ENCODE data around the gene PCDHA1. TPM values are rescaled to one million over a fixed set of nuclear protein-coding genes. Genes with fewer than 3 reads are reported as not detected.

Gene PCDHA1
- total and polyA plus RNA-seq, 7 experiments from 2014 or later, result not detected

- intact Hi-C loops (cut with micrococcal nuclease), result no loop called here
- H3K4me3 Mint-ChIP-seq, result no peak overlapping the region
- POLR2A ChIA-PET, result no interaction called here
- no peaks in the 10 kb centered on the region for H3K4me1 Mint-ChIP-seq
- peaks cover 9 to 86% (median 45%) of the 10 kb centered on the region in 11 donors for H3K9me3 Mint-ChIP-seq
- H3K27me3 Mint-ChIP-seq, result peaks cover 0 to 74% (median 71%) of the 10 kb centered on the region in 5 donors
- H3K4me1 ChIP-seq (ENCODE audit: control insufficient read depth in 2 of 2, insufficient read depth in 2 of 2, low read length in 2 of 2), result no peaks in the 10 kb centered on the region
- H3K27ac Mint-ChIP-seq, result no peak overlapping the region
- H3K27me3 ChIP-seq (ENCODE audit: control insufficient read depth in 2 of 2, insufficient read depth in 2 of 2, low read length in 2 of 2), result no peaks in the 10 kb centered on the region
- ATAC-seq, result no peak
- DNase-seq, result no peak
- H3K9me3 ChIP-seq (ENCODE audit: control insufficient read depth in 2 of 3, low read length in 3 of 3), result peaks cover 0 to 21% (median 0%) of the 10 kb centered on the region in 3 experiments
- CTCF ChIA-PET, result no interaction called here
- peaks cover 0 to 34% (median 4%) of the 10 kb centered on the region in 5 donors for H3K36me3 Mint-ChIP-seq
- H3K36me3 ChIP-seq (ENCODE audit: control insufficient read depth in 2 of 3, insufficient read depth in 3 of 3, low read length in 3 of 3), result no peaks in the 10 kb centered on the region
- no peak overlapping the region for H3K4me3 ChIP-seq (ENCODE audit: low read length)
- H3K27ac ChIP-seq (ENCODE audit: low read depth, low read length), result no peak overlapping the region
These were observed 91.3 kb downstream of the PCDHA1 start for GRCh38 chr5:140877262-140877581.

- Mint-ChIP-seq H3K27me3 (peaks cover 0 to 56% (median 50%) of the 10 kb centered on the region in 5 donors), H3K9me3 (peaks cover 11 to 81% (median 35%) of the 10 kb centered on the region in 11 donors), H3K36me3 (peaks cover 0 to 40% (median 4%) of the 10 kb centered on the region in 5 donors), H3K27ac (peak within 1 kb of the TSS in 1 of 9 donors; percentile 46), H3K4me3 (no peak within 1 kb of the TSS), H3K4me1 (no peaks in the 10 kb centered on the region)
- Histone ChIP-seq H3K36me3 (ENCODE audit: control insufficient read depth in 2 of 3, insufficient read depth in 3 of 3, low read length in 3 of 3) (no peaks in the 10 kb centered on the region), H3K9me3 (ENCODE audit: control insufficient read depth in 2 of 3, low read length in 3 of 3) (peaks cover 0 to 21% (median 0%) of the 10 kb centered on the region in 3 experiments), H3K27me3 (ENCODE audit: control insufficient read depth in 2 of 2, insufficient read depth in 2 of 2, low read length in 2 of 2) (no peaks in the 10 kb centered on the region), H3K4me1 (ENCODE audit: control insufficient read depth in 2 of 2, insufficient read depth in 2 of 2, low read length in 2 of 2) (no peaks in the 10 kb centered on the region), H3K27ac (ENCODE audit: low read depth, low read length) (no peak within 1 kb of the TSS), H3K4me3 (ENCODE audit: low read length) (no peak within 1 kb of the TSS)
- POLR2A ChIA-PET, result no interaction called here
- no peak for ATAC-seq
- intact Hi-C loops (cut with micrococcal nuclease), result loop anchor here in 1 of 2 donors (5.0 kb wide), 1 partner anchor 40 kb away; the partner anchor contains the start of gene PCDHA8
- no peak for DNase-seq
- CTCF ChIA-PET, result no interaction called here
These were observed 96.1 kb downstream of the PCDHA1 start, which contains the start of gene PCDHA13 for GRCh38 chr5:140881889-140882590. PCDHA13 (plus strand) TSS chr5:140882124; CDS start chr5:140882269, 145 bp downstream.

GRCh38 chr5:140882591-140882899 is 96.6 kb downstream of the PCDHA1 start:
- CTCF ChIA-PET, result no interaction called here

GRCh38 chr5:140883373-140883772 is 97.4 kb downstream of the PCDHA1 start:
- H3K27ac ChIP-seq (ENCODE audit: low read depth, low read length), result no peak overlapping the region
- no peaks in the 10 kb centered on the region for H3K27me3 ChIP-seq (ENCODE audit: control insufficient read depth in 2 of 2, insufficient read depth in 2 of 2, low read length in 2 of 2)
- Mint-ChIP-seq H3K4me1 (no peaks in the 10 kb centered on the region), H3K36me3 (peaks cover 0 to 39% (median 5%) of the 10 kb centered on the region in 5 donors), H3K9me3 (peaks cover 14 to 79% (median 37%) of the 10 kb centered on the region in 11 donors), H3K4me3 (no peak overlapping the region), H3K27me3 (peaks cover 0 to 56% (median 53%) of the 10 kb centered on the region in 5 donors), H3K27ac (no peak overlapping the region)
- H3K9me3 ChIP-seq (ENCODE audit: control insufficient read depth in 2 of 3, low read length in 3 of 3), result peaks cover 0 to 16% (median 0%) of the 10 kb centered on the region in 3 experiments
- ChIA-PET CTCF (no interaction called here), POLR2A (no interaction called here)
- H3K4me1 ChIP-seq (ENCODE audit: control insufficient read depth in 2 of 2, insufficient read depth in 2 of 2, low read length in 2 of 2), result no peaks in the 10 kb centered on the region
- no peak overlapping the region for H3K4me3 ChIP-seq (ENCODE audit: low read length)
- no peak for ATAC-seq
- intact Hi-C loops (cut with micrococcal nuclease), result loop anchor here in 1 of 2 donors (5.0 kb wide), 1 partner anchor 41 kb away; the partner anchor contains the start of gene PCDHA8
- H3K36me3 ChIP-seq (ENCODE audit: control insufficient read depth in 2 of 3, insufficient read depth in 3 of 3, low read length in 3 of 3), result no peaks in the 10 kb centered on the region
- no peak for DNase-seq

More at GRCh38 chr5:140882591-140882899, 96.6 kb downstream of the PCDHA1 start:
- no peaks in the 10 kb centered on the region for H3K4me1 Mint-ChIP-seq
- H3K4me1 ChIP-seq (ENCODE audit: control insufficient read depth in 2 of 2, insufficient read depth in 2 of 2, low read length in 2 of 2), result no peaks in the 10 kb centered on the region
- H3K27ac ChIP-seq (ENCODE audit: low read depth, low read length), result no peak overlapping the region
- H3K36me3 ChIP-seq (ENCODE audit: control insufficient read depth in 2 of 3, insufficient read depth in 3 of 3, low read length in 3 of 3), result no peaks in the 10 kb centered on the region
- peaks cover 0 to 56% (median 53%) of the 10 kb centered on the region in 5 donors for H3K27me3 Mint-ChIP-seq
- ATAC-seq (no peak), DNase-seq (no peak)
- no peak overlapping the region for H3K4me3 ChIP-seq (ENCODE audit: low read length)
- peaks cover 14 to 82% (median 37%) of the 10 kb centered on the region in 11 donors for H3K9me3 Mint-ChIP-seq
- H3K27ac Mint-ChIP-seq, result peak overlapping the region in 1 of 9 donors; percentile 46
- peaks cover 0 to 16% (median 0%) of the 10 kb centered on the region in 3 experiments for H3K9me3 ChIP-seq (ENCODE audit: control insufficient read depth in 2 of 3, low read length in 3 of 3)
- POLR2A ChIA-PET, result no interaction called here
- H3K4me3 Mint-ChIP-seq, result no peak overlapping the region
- peaks cover 0 to 40% (median 5%) of the 10 kb centered on the region in 5 donors for H3K36me3 Mint-ChIP-seq
- H3K27me3 ChIP-seq (ENCODE audit: control insufficient read depth in 2 of 2, insufficient read depth in 2 of 2, low read length in 2 of 2), result no peaks in the 10 kb centered on the region
- intact Hi-C loops (cut with micrococcal nuclease), result loop anchor here in 1 of 2 donors (5.0 kb wide), 1 partner anchor 40 kb away; the partner anchor contains the start of gene PCDHA8

- Mint-ChIP-seq H3K27ac (no peak overlapping the region), H3K4me1 (no peaks in the 10 kb centered on the region), H3K9me3 (peaks cover 14 to 72% (median 37%) of the 10 kb centered on the region in 11 donors), H3K4me3 (no peak overlapping the region), H3K36me3 (peaks cover 0 to 32% (median 5%) of the 10 kb centered on the region in 5 donors), H3K27me3 (peaks cover 0 to 49% (median 46%) of the 10 kb centered on the region in 5 donors)
- ChIA-PET POLR2A (no interaction called here), CTCF (no interaction called here)
- Histone ChIP-seq H3K27me3 (ENCODE audit: control insufficient read depth in 2 of 2, insufficient read depth in 2 of 2, low read length in 2 of 2) (no peaks in the 10 kb centered on the region), H3K36me3 (ENCODE audit: control insufficient read depth in 2 of 3, insufficient read depth in 3 of 3, low read length in 3 of 3) (no peaks in the 10 kb centered on the region), H3K4me3 (ENCODE audit: low read length) (no peak overlapping the region), H3K4me1 (ENCODE audit: control insufficient read depth in 2 of 2, insufficient read depth in 2 of 2, low read length in 2 of 2) (no peaks in the 10 kb centered on the region), H3K9me3 (ENCODE audit: control insufficient read depth in 2 of 3, low read length in 3 of 3) (peaks cover 0 to 16% (median 0%) of the 10 kb centered on the region in 3 experiments), H3K27ac (ENCODE audit: low read depth, low read length) (no peak overlapping the region)
- ATAC-seq (no peak), DNase-seq (no peak)
- intact Hi-C loops (cut with micrococcal nuclease), result loop anchor here in 1 of 2 donors (5.0 kb wide), 1 partner anchor 42 kb away; the partner anchor contains the start of gene PCDHA8
These were observed 98.2 kb downstream of the PCDHA1 start for GRCh38 chr5:140883927-140884697.

- CTCF ChIA-PET, result no interaction called here
- Histone ChIP-seq H3K36me3 (ENCODE audit: control insufficient read depth in 2 of 3, insufficient read depth in 3 of 3, low read length in 3 of 3) (no peaks in the 10 kb centered on the region), H3K4me1 (ENCODE audit: control insufficient read depth in 2 of 2, insufficient read depth in 2 of 2, low read length in 2 of 2) (no peaks in the 10 kb centered on the region), H3K4me3 (ENCODE audit: low read length) (no peak overlapping the region), H3K27me3 (ENCODE audit: control insufficient read depth in 2 of 2, insufficient read depth in 2 of 2, low read length in 2 of 2) (no peaks in the 10 kb centered on the region), H3K27ac (ENCODE audit: low read depth, low read length) (no peak overlapping the region), H3K9me3 (ENCODE audit: control insufficient read depth in 2 of 3, low read length in 3 of 3) (no peaks in the 10 kb centered on the region)
- ATAC-seq, result no peak
- Mint-ChIP-seq H3K4me3 (no peak overlapping the region), H3K4me1 (no peaks in the 10 kb centered on the region), H3K27ac (no peak overlapping the region), H3K27me3 (peaks cover 0 to 22% (median 17%) of the 10 kb centered on the region in 5 donors), H3K36me3 (peaks cover 0 to 6% (median 0%) of the 10 kb centered on the region in 5 donors), H3K9me3 (peaks cover 0 to 43% (median 9%) of the 10 kb centered on the region in 11 donors)
- intact Hi-C loops (cut with micrococcal nuclease), result no loop called here
- no peak for DNase-seq
- POLR2A ChIA-PET, result no interaction called here
These were observed 130.4 kb downstream of the PCDHA1 start for GRCh38 chr5:140916325-140916724.

Measured in naive thymus-derived CD4-positive, alpha-beta T cell (primary cell).